Measurements from ENCODE around the gene ZNF396.

Gene ZNF396

GRCh38 chr18:35345460-35345921 lies 31.6 kb downstream of the ZNF396 start:
- Histone ChIP-seq H3K9ac (ENCODE audit: low read length) (no peak overlapping the region), H3K27me3 (ENCODE audit: low read length) (no peaks in the 10 kb centered on the region), H3K9me3 (ENCODE audit: insufficient read depth, low read length) (no peaks in the 10 kb centered on the region), H3K9me2 (replicated peaks; ENCODE audit: insufficient read depth, low read length) (no peaks in the 10 kb centered on the region), H3K4me2 (ENCODE audit: low read depth, low read length, poor library complexity, severe bottlenecking) (peak overlapping the region; percentile 93), H2AFZ (ENCODE audit: low read depth, low read length, severe bottlenecking) (peak overlapping the region; percentile 98), H3K4me3 (ENCODE audit: insufficient read depth, low read length, poor library complexity, severe bottlenecking) (no peak overlapping the region), H3K36me3 (ENCODE audit: low read length) (peaks cover 5% of the 10 kb centered on the region; the same call in 1 of the 2 replicates), H3K79me2 (ENCODE audit: insufficient read depth, low read length) (peaks cover 38% of the 10 kb centered on the region), H3K27ac (ENCODE audit: low read depth, low read length) (no peak overlapping the region), H4K20me1 (ENCODE audit: low read depth, low read length) (peaks cover 30% of the 10 kb centered on the region), H3F3A (ENCODE audit: insufficient read depth) (0 out of 2 replicates have a peak, but pooled peaks cover 4% of the 10 kb centered on the region)
- TF ChIP-seq EZH2phosphoT487 (conservative IDR thresholded peaks at IDR 0.05; ENCODE audit: low read length) (no peak), CTCF (IDR thresholded peaks at IDR 0.05; ENCODE audit: insufficient read depth, low read length, poor library complexity, severe bottlenecking) (no peak)

- TF ChIP-seq EZH2phosphoT487 (conservative IDR thresholded peaks at IDR 0.05; ENCODE audit: low read length): no peak
- TF ChIP-seq CTCF (IDR thresholded peaks at IDR 0.05; ENCODE audit: insufficient read depth, low read length, poor library complexity, severe bottlenecking): no peak
- Histone ChIP-seq H3K79me2 (ENCODE audit: insufficient read depth, low read length) (peaks cover 44% of the 10 kb centered on the region), H3K4me2 (ENCODE audit: low read depth, low read length, poor library complexity, severe bottlenecking) (peak overlapping the region; percentile 93), H3K9me2 (replicated peaks; ENCODE audit: insufficient read depth, low read length) (no peaks in the 10 kb centered on the region), H2AFZ (ENCODE audit: low read depth, low read length, severe bottlenecking) (peak overlapping the region; percentile 98), H3K27me3 (ENCODE audit: low read length) (no peaks in the 10 kb centered on the region), H4K20me1 (ENCODE audit: low read depth, low read length) (peaks cover 35% of the 10 kb centered on the region), H3K36me3 (ENCODE audit: low read length) (peaks cover 11% of the 10 kb centered on the region; the same call in 1 of the 2 replicates), H3K9me3 (ENCODE audit: insufficient read depth, low read length) (no peaks in the 10 kb centered on the region), H3K4me3 (ENCODE audit: insufficient read depth, low read length, poor library complexity, severe bottlenecking) (peak overlapping the region; percentile 94), H3K27ac (ENCODE audit: low read depth, low read length) (0 out of 2 replicates have a peak overlapping the region, but pooled peaks have one; percentile 11), H3K9ac (ENCODE audit: low read length) (peak overlapping the region; percentile 95), H3F3A (ENCODE audit: insufficient read depth) (0 out of 2 replicates have a peak, but pooled peaks cover 4% of the 10 kb centered on the region)
Observed at GRCh38 chr18:35344736-35345459, 32.2 kb downstream of the ZNF396 start.

GRCh38 chr18:35343936-35344735 lies 33.0 kb downstream of the ZNF396 start, which contains the start of gene ZNF24:
TSS of gene ZNF24 (minus strand) at chr18:35344420. CDS start at chr18:35340650, 3,770 bp downstream.
- H4K20me1 ChIP-seq (ENCODE audit: low read depth, low read length): peaks cover 41% of the 10 kb centered on the region
- H3K9ac ChIP-seq (ENCODE audit: low read length): peak within 1 kb of the TSS; percentile 95
- peak within 1 kb of the TSS; percentile 94 for H3K4me3 ChIP-seq (ENCODE audit: insufficient read depth, low read length, poor library complexity, severe bottlenecking)
- H3K36me3 ChIP-seq (ENCODE audit: low read length): peaks cover 18% of the 10 kb centered on the region
- H3K9me2 ChIP-seq (replicated peaks; ENCODE audit: insufficient read depth, low read length): no peaks in the 10 kb centered on the region
- TF ChIP-seq CTCF (IDR thresholded peaks at IDR 0.05; ENCODE audit: insufficient read depth, low read length, poor library complexity, severe bottlenecking): no peak
- TF ChIP-seq EZH2phosphoT487 (conservative IDR thresholded peaks at IDR 0.05; ENCODE audit: low read length): no peak
- peak within 1 kb of the TSS; percentile 93 for H3K4me2 ChIP-seq (ENCODE audit: low read depth, low read length, poor library complexity, severe bottlenecking)
- peaks cover 50% of the 10 kb centered on the region for H3K79me2 ChIP-seq (ENCODE audit: insufficient read depth, low read length)
- H3K27ac ChIP-seq (ENCODE audit: low read depth, low read length): peak within 1 kb of the TSS; percentile 83
- peak within 1 kb of the TSS; percentile 98 for H2AFZ ChIP-seq (ENCODE audit: low read depth, low read length, severe bottlenecking)
- no peaks in the 10 kb centered on the region for H3K9me3 ChIP-seq (ENCODE audit: insufficient read depth, low read length)
- no peaks in the 10 kb centered on the region for H3K27me3 ChIP-seq (ENCODE audit: low read length)
- 0 out of 2 replicates have a peak, but pooled peaks cover 4% of the 10 kb centered on the region for H3F3A ChIP-seq (ENCODE audit: insufficient read depth)

Data from SU-DHL-6 (cell line).